Fibroblast of skin of right quadriceps (primary cell): Measurements from ENCODE around the gene SPOCK3.

Source experiments
- DNase-seq: peaks from one replicate; pipeline ENCODE4 v3.0.0-alpha.2; 2013

SPOCK3 gene

DNA sequence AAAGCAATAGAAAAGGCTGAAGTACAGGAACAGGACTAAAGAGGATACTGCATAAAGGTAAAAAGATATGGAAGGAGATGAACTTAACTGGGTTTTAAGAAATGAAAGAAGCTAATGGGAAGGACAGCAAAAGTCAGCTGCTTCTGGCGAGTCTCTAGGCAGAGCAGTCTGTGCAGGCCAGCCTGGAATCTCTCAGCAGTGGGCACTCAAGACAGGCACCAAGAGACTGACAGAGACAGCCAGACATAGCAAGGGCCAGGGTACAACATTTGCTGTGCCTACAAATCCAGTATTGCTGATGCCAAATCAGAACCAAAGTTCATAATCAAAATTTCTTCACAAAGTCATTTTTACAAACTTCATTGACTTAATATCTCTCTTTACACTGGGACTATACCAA is 62.4 kb downstream of the SPOCK3 start:
- DNase-seq = no peak

DNA sequence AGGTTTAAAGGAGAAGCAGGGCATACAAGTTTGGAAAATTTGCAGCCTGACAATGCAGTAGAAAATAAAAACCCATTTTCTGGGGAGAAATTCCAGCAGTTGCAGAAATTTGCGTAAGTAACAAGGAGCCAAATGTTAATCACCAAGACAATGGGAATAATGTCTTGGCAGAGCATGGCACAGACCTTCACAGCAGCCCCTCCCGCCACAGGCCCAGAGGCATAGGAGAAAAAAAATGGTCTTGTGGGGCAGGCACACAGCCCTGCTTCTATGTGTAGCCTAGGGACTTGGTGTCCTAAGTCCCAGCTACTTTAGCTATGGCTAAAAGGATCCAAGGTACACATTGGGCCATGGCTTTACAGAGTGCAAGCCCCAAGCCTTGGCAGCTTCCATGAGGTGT is 65.7 kb downstream of the SPOCK3 start:
- DNase-seq = no peak

GRCh38 chr4:167150587-167150986 is 83.7 kb downstream of the SPOCK3 start:
- no peak for DNase-seq

DNA sequence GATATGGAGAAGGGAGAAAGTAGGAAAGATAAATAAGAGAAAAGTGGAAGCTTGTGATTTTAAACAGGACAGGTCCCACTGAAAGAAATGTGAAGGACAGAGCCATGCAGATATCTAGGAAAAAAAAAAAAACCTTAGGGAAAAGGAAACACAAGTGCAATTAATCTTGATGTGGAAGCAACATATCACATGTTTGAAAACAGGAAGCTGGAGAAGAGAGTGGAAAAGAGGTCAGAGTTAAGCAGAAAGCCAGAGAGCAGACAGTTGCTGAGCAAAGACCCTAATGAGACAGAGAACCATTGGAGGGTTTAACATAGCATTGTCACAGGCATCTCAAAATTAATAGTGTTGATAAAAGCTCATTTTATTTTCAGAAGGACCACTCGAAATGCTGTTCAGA is 89.7 kb downstream of the SPOCK3 start:
- DNase-seq = no peak

- DNase-seq = no peak
Observed at GRCh38 chr4:167143018-167143417, 91.3 kb downstream of the SPOCK3 start.

- DNase-seq = no peak
Observed at GRCh38 chr4:167136270-167136669, 98.0 kb downstream of the SPOCK3 start.

DNA sequence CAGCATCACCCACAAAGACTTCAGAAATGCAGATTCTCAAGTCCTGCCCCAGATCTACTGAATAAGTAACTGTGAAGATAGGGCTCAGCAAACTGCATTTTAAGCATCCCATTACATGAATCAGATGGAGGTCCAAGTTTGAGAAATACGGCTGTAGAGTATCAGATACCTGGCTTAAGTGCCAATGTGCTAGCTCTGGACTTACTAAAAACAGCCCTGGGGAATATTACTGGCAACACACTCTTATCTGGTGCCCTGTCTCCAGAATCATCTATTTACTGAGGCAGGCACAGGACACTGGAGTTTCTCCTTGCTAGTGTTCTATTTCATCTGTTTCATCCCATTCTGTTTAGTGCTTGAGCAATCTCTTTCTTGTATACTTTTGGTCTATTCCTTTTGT is 105.1 kb downstream of the SPOCK3 start:
- no peak for DNase-seq

GRCh38 chr4:167119392-167119791 is 114.9 kb downstream of the SPOCK3 start:
- no peak for DNase-seq

DNA sequence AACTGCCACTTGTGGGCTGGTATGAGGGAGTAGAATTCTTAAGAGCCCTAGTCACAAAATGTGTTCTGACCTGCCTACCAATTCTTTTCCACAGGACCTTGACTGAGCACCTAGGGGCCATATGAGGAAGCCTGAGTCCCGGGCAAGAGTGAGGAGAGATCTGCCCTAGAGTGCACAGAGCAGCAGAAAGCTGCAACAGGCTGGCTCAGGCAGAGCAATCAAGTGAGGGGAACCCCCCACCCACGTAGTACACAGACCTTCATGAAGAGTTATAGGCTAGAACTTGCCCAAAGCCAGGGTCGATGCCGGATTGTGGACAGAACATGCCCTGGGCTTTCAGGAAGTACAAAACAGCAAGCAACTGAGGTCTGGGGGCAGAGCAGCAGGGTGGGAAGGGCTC is 117.0 kb downstream of the SPOCK3 start:
- no peak for DNase-seq

DNA sequence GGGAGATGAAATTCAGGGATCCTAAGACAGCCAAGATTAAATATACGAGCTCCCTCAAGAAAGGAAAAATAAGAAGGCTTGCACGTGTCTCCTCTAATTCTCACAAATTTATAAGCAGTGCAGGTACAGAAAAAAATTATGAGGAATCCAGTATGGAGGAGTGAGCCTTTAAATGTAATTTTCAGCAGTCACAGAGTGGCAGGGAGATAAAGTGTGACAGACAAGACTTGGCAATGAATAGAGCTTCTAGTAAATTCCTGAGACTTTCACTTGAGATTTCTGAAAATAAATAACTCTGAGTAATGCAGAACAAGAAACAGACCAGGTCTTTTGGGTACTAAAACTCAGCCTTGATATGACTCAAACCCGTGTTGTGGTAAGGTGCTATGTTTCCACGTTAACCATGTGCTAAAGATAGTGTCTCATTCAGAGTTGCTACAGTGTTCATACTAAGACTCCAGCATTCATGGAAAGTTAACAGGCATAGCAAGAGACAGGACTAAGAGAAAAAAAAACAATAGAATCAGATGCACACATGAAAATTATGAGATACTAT is 119.8 kb downstream of the SPOCK3 start:
- peak; percentile 1 for DNase-seq

DNA sequence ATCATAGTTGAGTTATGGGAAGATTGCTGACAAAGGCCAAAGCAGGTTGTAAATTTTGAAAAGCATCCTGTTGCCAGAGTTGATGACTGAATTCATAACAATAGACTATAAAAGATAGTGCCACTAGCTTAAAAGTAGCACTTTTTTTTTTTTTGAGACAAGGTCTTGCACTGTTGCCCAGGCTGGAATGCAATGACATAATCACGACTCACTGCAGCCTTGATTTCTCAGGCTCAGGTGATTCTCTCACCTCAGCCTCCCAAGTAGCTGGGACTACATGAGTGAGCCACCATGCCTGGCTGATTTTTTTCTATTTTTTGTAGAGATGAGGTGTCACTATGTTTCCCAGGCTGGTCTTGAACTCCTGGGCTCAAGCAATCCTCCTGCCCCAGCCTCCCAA is 122.7 kb downstream of the SPOCK3 start:
- no peak for DNase-seq

- no peak for DNase-seq
Observed at GRCh38 chr4:167111092-167111491, 123.2 kb downstream of the SPOCK3 start.

GRCh38 chr4:167109859-167110258 is 124.4 kb downstream of the SPOCK3 start:
- no peak for DNase-seq

- no peak for DNase-seq
Observed at GRCh38 chr4:167105857-167106256, 128.4 kb downstream of the SPOCK3 start.

DNA sequence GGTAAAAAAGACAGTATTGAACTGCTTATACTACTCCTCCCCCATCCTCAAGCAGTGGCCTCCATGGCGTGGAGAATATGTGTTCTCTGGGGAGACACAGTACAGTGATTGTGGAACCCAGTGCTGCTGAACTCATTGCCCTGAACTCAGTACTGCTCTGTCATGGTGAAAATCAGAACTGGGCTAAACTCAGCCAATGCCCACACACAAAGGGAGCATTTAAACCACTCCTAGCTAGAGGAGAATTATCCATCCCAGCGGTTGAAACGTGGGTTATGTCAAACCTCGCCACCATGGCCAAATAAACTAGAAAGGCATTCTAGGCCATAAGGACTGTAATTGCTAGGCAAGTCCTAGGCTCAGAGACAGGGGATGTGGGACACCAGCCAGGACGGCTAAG is 131.8 kb downstream of the SPOCK3 start:
- no peak for DNase-seq

GRCh38 chr4:167101035-167101434 is 133.3 kb downstream of the SPOCK3 start:
- no peak for DNase-seq

DNA sequence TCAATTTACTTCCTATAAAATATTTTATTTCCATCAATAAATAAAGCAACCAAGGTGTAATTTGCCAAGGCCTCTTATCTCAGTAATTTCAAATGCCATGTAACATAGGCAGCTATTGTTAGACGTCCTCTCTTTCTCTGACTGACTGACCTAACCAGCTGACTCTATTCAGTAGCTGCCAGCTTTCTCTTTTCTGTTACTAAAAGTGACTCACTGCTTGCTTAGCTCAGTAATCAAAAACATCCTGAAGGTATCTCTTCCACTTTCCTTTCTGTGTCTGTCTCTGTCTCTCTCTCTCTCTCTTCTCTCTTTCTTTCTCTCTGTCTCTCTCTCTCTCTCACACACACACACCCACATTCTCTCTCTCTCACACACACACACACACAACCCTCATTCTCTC is 134.2 kb downstream of the SPOCK3 start:
- peak; percentile 20 for DNase-seq

GRCh38 chr4:167088115-167088514 is 146.2 kb downstream of the SPOCK3 start:
- DNase-seq = no peak

GRCh38 chr4:167084321-167084720 is 150.0 kb downstream of the SPOCK3 start:
- DNase-seq = no peak

DNA sequence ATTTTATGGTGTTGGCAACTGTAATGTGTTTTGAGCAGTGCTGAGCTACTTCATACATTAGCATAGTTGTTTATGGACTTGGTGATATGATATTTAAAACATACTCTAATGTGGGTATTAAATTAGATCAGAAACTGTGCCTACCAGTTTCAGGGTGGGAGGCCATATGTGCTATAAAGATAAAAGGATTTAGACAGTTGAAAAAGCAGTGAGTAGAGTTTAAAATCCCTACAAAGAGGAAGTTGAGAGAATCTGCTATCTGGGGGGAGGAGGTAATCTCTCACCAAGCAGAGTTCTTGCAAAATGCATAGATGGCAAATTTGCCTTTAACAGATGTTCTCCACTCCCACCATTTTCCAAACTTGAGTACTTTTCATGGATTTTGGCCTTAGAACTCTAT is 154.5 kb downstream of the SPOCK3 start:
- DNase-seq = no peak

DNA sequence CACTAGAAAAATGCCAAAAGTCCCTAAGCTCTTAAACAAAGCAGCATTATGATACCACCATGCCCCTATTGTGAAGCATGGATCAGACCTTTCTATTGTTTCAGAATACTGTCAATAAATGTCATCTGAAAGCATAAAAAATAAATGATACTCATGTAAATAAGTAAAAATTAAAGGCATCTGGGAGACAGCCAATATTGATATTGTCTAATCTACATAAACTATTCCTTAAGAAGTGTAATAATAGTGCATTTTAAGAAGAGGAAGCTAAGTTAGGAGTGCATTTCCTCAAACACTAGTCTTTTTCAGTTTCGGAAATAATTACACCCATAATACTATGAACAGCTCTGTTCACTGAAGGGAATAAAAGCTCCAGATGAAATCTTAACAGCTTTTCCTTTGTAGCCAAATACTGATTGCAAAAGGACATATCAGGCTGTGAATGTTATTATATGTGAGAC is 181.6 kb downstream of the SPOCK3 start:
- no peak for DNase-seq

DNA sequence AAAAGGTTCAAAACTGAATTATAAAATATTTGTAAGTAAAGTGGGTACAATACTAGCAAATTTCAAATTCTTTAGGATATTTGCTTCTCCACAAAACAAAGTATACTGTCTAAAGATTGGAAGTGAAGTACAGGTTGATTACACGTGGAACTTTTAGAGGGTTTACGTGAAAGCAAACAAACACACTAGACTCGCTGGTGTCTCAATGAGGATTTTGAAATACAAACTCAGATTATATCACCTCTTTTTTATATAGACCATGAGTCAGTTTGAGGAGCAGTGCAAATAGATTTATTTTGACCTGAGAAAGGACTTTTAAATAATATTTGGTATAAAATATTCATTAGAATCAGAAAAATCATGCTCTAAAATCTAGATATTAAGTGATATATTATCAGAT is 185.0 kb downstream of the SPOCK3 start:
- no peak for DNase-seq

DNA sequence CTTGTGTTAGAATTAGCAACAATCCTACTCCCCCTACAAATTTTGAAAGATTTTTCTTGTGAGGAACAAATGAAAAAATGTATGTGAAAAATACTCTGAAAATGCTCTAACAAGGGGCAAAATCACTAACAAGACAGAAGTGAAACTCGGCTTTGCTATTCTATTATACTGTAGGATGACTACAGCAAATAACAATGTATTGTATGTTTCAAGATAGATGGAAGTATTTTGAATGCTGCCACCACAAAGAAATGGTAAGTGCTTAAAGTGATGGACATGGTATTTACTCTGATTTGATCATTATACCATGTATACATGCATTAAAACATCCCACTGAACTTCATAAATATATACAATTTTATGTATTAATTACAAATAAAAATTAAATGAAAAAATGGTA is 192.8 kb downstream of the SPOCK3 start:
- DNase-seq = no peak

DNA sequence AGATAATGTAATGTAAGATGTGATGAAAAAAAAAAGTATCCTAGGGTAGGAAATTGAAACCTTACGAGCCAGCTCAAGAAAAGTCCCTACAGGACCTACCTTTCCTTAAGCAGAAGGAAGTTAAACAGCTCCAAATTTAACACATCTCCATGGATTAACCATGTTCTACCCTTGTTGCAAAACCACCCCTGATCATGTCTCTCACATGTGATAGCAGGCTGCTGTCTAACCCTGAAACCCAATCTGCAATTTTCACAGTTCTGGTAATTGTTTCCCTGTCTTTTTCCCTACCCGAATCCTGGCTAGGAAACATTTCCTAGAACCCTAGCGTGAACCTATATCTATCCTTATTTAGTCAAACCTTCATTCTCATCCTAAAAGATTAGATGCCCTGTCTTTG is 198.9 kb downstream of the SPOCK3 start:
- no peak for DNase-seq

DNA sequence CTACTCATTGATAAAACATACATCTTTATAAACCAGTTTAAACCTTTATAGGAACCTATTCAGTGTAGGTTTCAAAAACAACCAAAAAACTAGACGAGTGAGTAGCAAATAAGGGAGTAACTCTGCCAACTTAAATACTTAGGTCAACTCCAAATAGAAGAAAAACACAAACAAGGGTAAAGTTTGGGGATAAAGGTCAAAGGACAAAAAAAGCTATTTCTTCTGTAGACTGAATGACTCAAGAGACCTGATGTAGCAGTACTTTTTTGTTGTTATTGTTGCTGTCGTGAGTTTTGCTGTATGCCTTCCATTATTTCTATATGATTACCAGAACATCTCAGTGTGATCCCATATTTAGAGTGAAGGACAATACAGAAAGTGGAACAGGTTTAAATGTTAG is 199.3 kb downstream of the SPOCK3 start:
- no peak for DNase-seq

DNA sequence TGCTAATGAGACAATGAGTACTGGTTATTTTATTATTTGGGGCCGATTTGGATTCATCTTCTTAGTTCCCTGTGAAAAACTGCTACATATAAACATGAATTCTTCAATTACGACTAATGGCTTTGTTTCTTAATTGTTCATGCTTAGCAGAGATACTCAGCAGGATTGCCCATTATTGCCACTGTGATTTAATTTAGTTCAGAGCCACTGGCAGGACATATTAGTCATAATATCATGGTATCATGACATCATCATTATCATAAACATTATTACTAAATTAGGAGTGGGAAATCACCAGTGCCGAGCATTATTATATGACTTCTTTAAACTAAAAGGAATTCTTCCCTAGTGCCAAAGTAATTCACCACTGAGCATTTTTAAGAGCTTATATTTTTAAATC is 201.4 kb downstream of the SPOCK3 start:
- DNase-seq = peak; percentile 60
